HL-60 (cell line): ENCODE measurements around the gene GTF3C1.

Source experiments
- DNase-seq, 2 experiments: peaks; one replicate each; pipeline ENCODE4 v3.0.0-alpha.2; 2010 to 2020; ENCODE audit warnings: low read depth in 1 of 2, low spot score in 1 of 2
- H3K27ac ChIP-seq: fragments of 250-450 bp; sonication (Bioruptor Pico); replicated peaks from 2 replicates; pipeline ENCODE4 v1.5.1; 2020; ENCODE audit warnings: mild to moderate bottlenecking, moderate library complexity
- H3K27me3 ChIP-seq: fragments of 250-450 bp; sonication (Bioruptor Pico); 2 replicates; pipeline ENCODE4 v1.5.1; 2021; ENCODE audit warnings: mild to moderate bottlenecking, moderate library complexity; ENCODE audit not compliant: insufficient read depth, poor library complexity, severe bottlenecking
- H3K4me3 ChIP-seq: replicated peaks from 2 replicates; pipeline ENCODE4 v1.5.1; 2011; ENCODE audit warnings: mild to moderate bottlenecking, control low read depth, low read length; ENCODE audit not compliant: insufficient read depth
- CTCF ChIP-seq: IDR thresholded peaks from one replicate; pipeline ENCODE4 v1.5.1; 2011; ENCODE audit warnings: low read length, control low read depth, inconsistent platforms; ENCODE audit not compliant: insufficient read depth
- GABPA ChIP-seq: IDR thresholded peaks from 2 replicates; pipeline ENCODE4 v1.6.1; 2012; ENCODE audit warnings: low read depth
- POLR2AphosphoS5 ChIP-seq: IDR thresholded peaks from 2 replicates; pipeline ENCODE4 v1.6.1; 2012; ENCODE audit warnings: low read depth
- REST ChIP-seq: IDR thresholded peaks from 2 replicates; pipeline ENCODE4 v1.6.1; 2012; ENCODE audit warnings: low read depth; ENCODE audit not compliant: insufficient replicate concordance
- SPI1 ChIP-seq: IDR thresholded peaks from 2 replicates; pipeline ENCODE4 v1.6.1; 2012; ENCODE audit warnings: low read depth, mild to moderate bottlenecking, borderline replicate concordance

GTF3C1 gene

GRCh38 chr16:27470567-27471431 is 78.9 kb downstream of the GTF3C1 start:
- Histone ChIP-seq H3K27ac (no peak overlapping the region), H3K4me3 (no peak overlapping the region), H3K27me3 (no peaks in the 10 kb centered on the region)
- TF ChIP-seq CTCF = no peak
- TF ChIP-seq SPI1 = no peak
- TF ChIP-seq REST = no peak
- no peak for TF ChIP-seq POLR2AphosphoS5
- TF ChIP-seq GABPA = no peak
- no peak for DNase-seq

GRCh38 chr16:27468941-27469531 is 80.7 kb downstream of the GTF3C1 start:
- DNase-seq = no peak
- TF ChIP-seq CTCF (no peak), POLR2AphosphoS5 (no peak), GABPA (no peak), REST (no peak), SPI1 (no peak)
- H3K27me3 ChIP-seq = no peaks in the 10 kb centered on the region
- H3K4me3 ChIP-seq = no peak overlapping the region
- H3K27ac ChIP-seq = no peak overlapping the region

- no peak overlapping the region for H3K4me3 ChIP-seq
- H3K27me3 ChIP-seq = no peaks in the 10 kb centered on the region
- TF ChIP-seq GABPA (no peak), REST (no peak), SPI1 (no peak), POLR2AphosphoS5 (no peak), CTCF (no peak)
- no peak for DNase-seq
- H3K27ac ChIP-seq = no peak overlapping the region
Observed at GRCh38 chr16:27465483-27465879, 84.2 kb downstream of the GTF3C1 start.
